ENCODE measurements around the gene FGFR2.

FGFR2 gene

DNA sequence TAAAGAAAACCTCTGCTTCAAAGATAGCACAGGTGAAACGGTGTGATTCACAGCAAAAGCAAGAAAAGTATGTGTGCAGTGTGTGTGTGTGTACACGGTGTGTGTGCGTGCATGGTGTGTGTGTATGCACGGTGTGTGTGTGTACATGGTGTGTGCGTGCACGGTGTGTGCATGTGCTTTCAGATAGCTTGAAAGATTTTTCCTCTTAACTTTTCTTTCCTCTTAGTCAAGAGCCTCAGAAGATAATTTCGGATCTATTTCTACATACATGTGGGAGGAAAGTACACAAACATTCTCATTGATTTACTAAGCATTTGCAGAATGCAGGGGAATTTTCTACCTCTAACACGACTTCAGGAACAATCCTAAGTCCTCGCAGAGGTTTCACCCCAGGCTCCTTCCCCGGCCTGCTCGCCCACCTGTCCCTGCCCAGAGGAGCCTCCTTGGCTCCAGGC lies 2.9 kb downstream of the FGFR2 start:
- no peak for TF ChIP-seq ZBTB7A (IDR thresholded peaks at IDR 0.05; ENCODE audit: low read depth)
- TF ChIP-seq RAD21 (IDR thresholded peaks at IDR 0.05; ENCODE audit: low read depth): no peak
- no peak for TF ChIP-seq CEBPB (IDR thresholded peaks at IDR 0.05)
- no peak for TF ChIP-seq TEAD4 (IDR thresholded peaks at IDR 0.05)
- TF ChIP-seq, protein P1, sequence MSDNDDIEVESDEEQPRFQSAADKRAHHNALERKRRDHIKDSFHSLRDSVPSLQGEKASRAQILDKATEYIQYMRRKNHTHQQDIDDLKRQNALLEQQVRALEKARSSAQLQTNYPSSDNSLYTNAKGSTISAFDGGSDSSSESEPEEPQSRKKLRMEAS (IDR thresholded peaks at IDR 0.05): no peak

DNA sequence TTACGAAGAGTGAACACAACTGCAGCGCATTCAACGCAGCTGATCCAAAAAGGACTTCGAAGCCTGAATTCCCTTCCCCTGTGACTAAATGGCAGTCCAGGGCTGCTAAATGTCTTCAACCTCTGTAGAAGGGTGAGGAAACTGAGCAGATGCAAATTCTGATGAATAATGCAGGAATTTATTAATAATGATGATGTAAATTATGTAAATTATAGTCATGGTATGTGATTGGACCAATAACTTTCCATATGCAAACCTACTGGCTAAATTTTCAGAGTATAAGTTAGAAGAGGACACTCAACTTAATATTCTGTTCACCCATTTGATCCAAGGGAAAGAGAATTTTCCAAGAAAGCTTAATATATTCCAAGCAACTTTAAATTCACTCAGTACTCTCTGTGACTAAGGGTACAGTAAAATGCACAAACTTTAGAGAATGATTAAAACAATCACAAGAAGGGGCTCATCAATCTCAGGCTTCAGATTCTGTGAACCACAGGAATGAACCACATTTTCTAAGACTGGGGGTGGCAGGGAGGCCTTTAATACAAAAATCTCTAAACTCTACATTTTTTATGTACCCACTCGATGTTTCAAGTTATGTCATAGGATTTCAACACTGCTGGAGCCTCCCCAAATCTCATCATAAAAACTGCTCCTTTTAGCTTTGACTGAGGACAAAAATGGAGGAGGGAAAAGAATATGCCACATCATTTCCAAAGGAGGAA lies 3.5 kb downstream of the FGFR2 start:
- no peak for TF ChIP-seq YY1 (IDR thresholded peaks at IDR 0.05; ENCODE audit: low read depth)
- no peak for TF ChIP-seq CEBPB (IDR thresholded peaks at IDR 0.05)
- TF ChIP-seq EP300 (IDR thresholded peaks at IDR 0.05; ENCODE audit: borderline replicate concordance): no peak
- no peak for TF ChIP-seq RAD21 (IDR thresholded peaks at IDR 0.05; ENCODE audit: low read depth)
- TF ChIP-seq TCF12 (IDR thresholded peaks at IDR 0.05; ENCODE audit: low read depth): no peak
- no peak for TF ChIP-seq FOXM1 (IDR thresholded peaks at IDR 0.05; ENCODE audit: borderline replicate concordance, low read depth)

DNA sequence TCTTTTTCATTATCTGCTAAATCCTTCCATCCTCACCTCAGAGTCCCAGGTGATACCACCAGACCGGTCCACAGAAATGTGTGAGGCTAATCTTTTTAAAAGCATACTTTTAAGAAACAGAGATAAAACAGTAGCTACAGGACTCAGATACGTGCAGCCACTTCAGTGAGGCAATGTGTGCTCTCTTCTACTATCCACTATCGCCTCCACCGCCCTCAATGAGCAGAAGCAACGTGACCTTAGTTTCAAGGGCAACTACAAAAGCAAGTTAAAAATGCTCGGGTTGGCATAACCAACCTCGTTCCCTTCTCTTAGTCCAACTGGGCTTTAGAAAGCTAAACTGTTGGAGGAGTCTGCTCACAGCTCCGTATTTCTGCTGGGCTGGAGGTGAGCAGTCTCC lies 4.2 kb downstream of the FGFR2 start:
- TF ChIP-seq, protein P1 (IDR thresholded peaks at IDR 0.05): no peak
- no peak for TF ChIP-seq YY1 (IDR thresholded peaks at IDR 0.05; ENCODE audit: low read depth)
- no peak for TF ChIP-seq RAD21 (IDR thresholded peaks at IDR 0.05; ENCODE audit: low read depth)
- no peak for TF ChIP-seq FOXM1 (IDR thresholded peaks at IDR 0.05; ENCODE audit: borderline replicate concordance, low read depth)

DNA sequence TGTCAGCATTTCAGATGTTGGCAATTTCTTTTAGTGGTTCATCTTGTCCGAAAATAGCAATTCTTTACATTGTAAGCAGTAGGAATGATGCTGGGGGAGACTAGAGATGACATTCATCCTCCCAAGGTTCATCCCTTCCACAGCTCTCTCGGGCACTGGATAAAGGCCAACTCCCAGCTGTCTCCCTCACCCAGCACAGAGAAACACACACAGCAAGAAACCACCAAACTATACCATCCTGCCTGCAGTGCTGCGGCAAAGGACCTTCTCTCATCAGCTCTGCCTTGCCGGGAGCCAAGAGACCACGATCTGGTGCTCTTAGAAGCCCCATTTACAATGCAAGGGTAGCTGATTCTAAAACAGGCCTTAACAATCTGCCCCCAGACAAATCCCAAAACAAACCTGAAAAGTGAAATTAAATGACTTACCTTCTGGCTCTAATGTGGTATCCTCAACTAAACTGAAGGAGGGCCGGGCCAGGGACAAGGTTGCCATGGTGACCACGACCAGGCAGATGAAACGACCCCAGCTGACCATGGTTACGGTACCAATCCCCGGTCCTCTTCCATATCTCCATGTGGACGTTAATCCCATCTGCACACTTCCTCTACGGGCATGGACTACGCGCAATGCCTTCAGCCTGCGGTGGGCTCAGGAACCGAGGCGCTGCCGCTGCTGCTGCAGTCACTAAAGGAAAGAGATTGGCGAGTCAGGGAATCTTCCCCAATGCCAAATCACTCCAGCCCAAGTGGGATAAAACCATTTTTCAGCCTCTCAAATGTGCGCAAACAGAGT lies 4.8 kb downstream of the FGFR2 start:
- TF ChIP-seq, protein P1 (IDR thresholded peaks at IDR 0.05): no peak
- TF ChIP-seq TEAD4 (IDR thresholded peaks at IDR 0.05) (no peak), FOXM1 (IDR thresholded peaks at IDR 0.05; ENCODE audit: borderline replicate concordance, low read depth) (no peak), CEBPB (IDR thresholded peaks at IDR 0.05) (no peak), ZBTB7A (IDR thresholded peaks at IDR 0.05; ENCODE audit: low read depth) (no peak)
- TF ChIP-seq, protein P2, sequence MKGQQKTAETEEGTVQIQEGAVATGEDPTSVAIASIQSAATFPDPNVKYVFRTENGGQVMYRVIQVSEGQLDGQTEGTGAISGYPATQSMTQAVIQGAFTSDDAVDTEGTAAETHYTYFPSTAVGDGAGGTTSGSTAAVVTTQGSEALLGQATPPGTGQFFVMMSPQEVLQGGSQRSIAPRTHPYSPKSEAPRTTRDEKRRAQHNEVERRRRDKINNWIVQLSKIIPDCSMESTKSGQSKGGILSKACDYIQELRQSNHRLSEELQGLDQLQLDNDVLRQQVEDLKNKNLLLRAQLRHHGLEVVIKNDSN (IDR thresholded peaks at IDR 0.05): no peak
- TF ChIP-seq, protein P3, sequence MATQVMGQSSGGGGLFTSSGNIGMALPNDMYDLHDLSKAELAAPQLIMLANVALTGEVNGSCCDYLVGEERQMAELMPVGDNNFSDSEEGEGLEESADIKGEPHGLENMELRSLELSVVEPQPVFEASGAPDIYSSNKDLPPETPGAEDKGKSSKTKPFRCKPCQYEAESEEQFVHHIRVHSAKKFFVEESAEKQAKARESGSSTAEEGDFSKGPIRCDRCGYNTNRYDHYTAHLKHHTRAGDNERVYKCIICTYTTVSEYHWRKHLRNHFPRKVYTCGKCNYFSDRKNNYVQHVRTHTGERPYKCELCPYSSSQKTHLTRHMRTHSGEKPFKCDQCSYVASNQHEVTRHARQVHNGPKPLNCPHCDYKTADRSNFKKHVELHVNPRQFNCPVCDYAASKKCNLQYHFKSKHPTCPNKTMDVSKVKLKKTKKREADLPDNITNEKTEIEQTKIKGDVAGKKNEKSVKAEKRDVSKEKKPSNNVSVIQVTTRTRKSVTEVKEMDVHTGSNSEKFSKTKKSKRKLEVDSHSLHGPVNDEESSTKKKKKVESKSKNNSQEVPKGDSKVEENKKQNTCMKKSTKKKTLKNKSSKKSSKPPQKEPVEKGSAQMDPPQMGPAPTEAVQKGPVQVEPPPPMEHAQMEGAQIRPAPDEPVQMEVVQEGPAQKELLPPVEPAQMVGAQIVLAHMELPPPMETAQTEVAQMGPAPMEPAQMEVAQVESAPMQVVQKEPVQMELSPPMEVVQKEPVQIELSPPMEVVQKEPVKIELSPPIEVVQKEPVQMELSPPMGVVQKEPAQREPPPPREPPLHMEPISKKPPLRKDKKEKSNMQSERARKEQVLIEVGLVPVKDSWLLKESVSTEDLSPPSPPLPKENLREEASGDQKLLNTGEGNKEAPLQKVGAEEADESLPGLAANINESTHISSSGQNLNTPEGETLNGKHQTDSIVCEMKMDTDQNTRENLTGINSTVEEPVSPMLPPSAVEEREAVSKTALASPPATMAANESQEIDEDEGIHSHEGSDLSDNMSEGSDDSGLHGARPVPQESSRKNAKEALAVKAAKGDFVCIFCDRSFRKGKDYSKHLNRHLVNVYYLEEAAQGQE (IDR thresholded peaks at IDR 0.05; ENCODE audit: low read depth): no peak

DNA sequence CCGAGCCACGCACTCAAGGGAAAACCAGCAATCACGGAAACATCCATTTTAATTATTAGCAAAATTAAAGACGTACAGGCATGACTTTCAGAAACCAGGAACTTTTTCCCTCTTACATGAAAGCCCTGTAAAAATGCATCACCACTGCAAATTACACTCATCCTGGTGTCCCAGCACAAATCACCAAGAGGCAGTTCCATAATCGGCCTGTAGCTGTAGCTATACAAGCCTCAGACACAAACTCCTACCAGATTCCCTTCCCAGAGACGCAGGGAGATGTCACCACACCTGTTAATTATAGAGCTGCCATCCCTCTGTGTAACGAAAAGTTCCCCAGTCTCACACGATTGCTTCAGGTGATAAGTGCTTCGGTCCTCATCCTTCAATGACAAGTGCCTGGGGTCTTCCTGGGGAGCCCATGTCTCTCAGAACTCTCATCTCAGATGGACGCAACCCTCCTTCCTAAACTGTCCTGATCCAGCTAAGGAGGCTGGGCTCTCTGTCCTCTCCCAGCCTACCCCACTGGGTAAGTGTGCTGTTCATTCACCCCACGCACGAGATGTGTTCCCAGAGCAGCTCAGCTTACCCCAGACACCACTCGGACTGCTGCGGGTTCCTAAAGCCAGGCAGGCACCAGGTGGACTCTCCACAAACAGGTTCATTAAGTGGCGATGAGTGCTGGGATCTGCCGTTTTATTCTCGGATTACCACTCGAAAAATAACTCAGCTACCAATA lies 5.9 kb downstream of the FGFR2 start:
- TF ChIP-seq CREB1 (IDR thresholded peaks at IDR 0.05; ENCODE audit: low read depth): no peak
- no peak for TF ChIP-seq TEAD4 (IDR thresholded peaks at IDR 0.05)
- TF ChIP-seq, protein P3 (IDR thresholded peaks at IDR 0.05; ENCODE audit: low read depth): no peak
- TF ChIP-seq CEBPB (IDR thresholded peaks at IDR 0.05): no peak
- TF ChIP-seq, protein P2 (IDR thresholded peaks at IDR 0.05): no peak
- no peak for TF ChIP-seq EP300 (IDR thresholded peaks at IDR 0.05; ENCODE audit: borderline replicate concordance)
- TF ChIP-seq ZBTB7A (IDR thresholded peaks at IDR 0.05; ENCODE audit: low read depth): no peak
- TF ChIP-seq TCF12 (IDR thresholded peaks at IDR 0.05; ENCODE audit: low read depth): no peak
- no peak for TF ChIP-seq EGR1 (IDR thresholded peaks at IDR 0.05)
- no peak for TF ChIP-seq RAD21 (IDR thresholded peaks at IDR 0.05; ENCODE audit: low read depth)
- no peak for TF ChIP-seq FOXM1 (IDR thresholded peaks at IDR 0.05; ENCODE audit: borderline replicate concordance, low read depth)
- TF ChIP-seq NFIC (IDR thresholded peaks at IDR 0.05): no peak
- no peak for TF ChIP-seq YY1 (IDR thresholded peaks at IDR 0.05; ENCODE audit: low read depth)
- TF ChIP-seq, protein P1 (IDR thresholded peaks at IDR 0.05): no peak
- TF ChIP-seq TAF1 (IDR thresholded peaks at IDR 0.05; ENCODE audit: low read depth): no peak

Measured in Ishikawa (cell line).